A673 (cell line): ENCODE data around the gene KLHL26. TPM values are rescaled to one million over a fixed set of nuclear protein-coding genes. Genes with fewer than 3 reads are reported as not detected.
A peak's percentile ranks its signal among the peaks of the same experiment; 100 is the strongest.

Source experiments
- BruUV-seq: library from RNA; stranded (reverse); fragments of 400-500 nt; replicated peaks from 2 replicates; lab custom pipeline; 2021; lab: Mats Ljungman, UMichigan
- CTCF ChIA-PET: fragments of 300-600 bp; sonication (Branson Sonifier 250); formaldehyde crosslinking; loops from one replicate; lab custom pipeline; 2022; ENCODE audit warnings: antibody characterized with exemption; lab: Charles Lee
- POLR2A ChIA-PET: fragments of 300-600 bp; sonication (Branson Sonifier 250); formaldehyde crosslinking; loops from one replicate; lab custom pipeline; 2022; ENCODE audit warnings: antibody characterized with exemption; ENCODE audit not compliant: low non-redundant PET; lab: Charles Lee
- DNase-seq: peaks from one replicate; pipeline ENCODE4 v3.0.0-alpha.2; 2015; ENCODE audit warnings: low spot score
- H3K27ac ChIP-seq: fragments of 200-600 bp; sonication (generic); 2 replicates; pipeline ENCODE4 v1.5.1; 2016; ENCODE audit warnings: mixed run types, low read depth, mild to moderate bottlenecking, mixed read lengths, antibody characterized with exemption, low read length; ENCODE audit not compliant: poor library complexity, severe bottlenecking
- H3K27me3 ChIP-seq: fragments of 200-600 bp; sonication (generic); replicated peaks from 2 replicates; pipeline ENCODE4 v1.6.1; 2017; ENCODE audit warnings: mixed run types, low read depth, mild to moderate bottlenecking, mixed read lengths, antibody characterized with exemption, low read length; ENCODE audit not compliant: insufficient read depth, poor library complexity
- H3K36me3 ChIP-seq: fragments of 200-600 bp; sonication (generic); 2 replicates; pipeline ENCODE4 v1.6.1; 2016; ENCODE audit warnings: mixed run types, mild to moderate bottlenecking, mixed read lengths, antibody characterized with exemption, low read length; ENCODE audit not compliant: insufficient read depth, poor library complexity, severe bottlenecking
- H3K4me1 ChIP-seq: fragments of 200-600 bp; sonication (generic); 2 replicates; pipeline ENCODE4 v1.6.1; 2017; ENCODE audit warnings: mixed run types, mild to moderate bottlenecking, mixed read lengths, antibody characterized with exemption, low read length; ENCODE audit not compliant: insufficient read depth, poor library complexity, severe bottlenecking
- H3K4me3 ChIP-seq: fragments of 200-600 bp; sonication (generic); 2 replicates; pipeline ENCODE4 v1.5.1; 2016; ENCODE audit warnings: low read depth, mixed run types, mild to moderate bottlenecking, mixed read lengths, low read length; ENCODE audit not compliant: poor library complexity, severe bottlenecking
- H3K9me3 ChIP-seq: fragments of 200-600 bp; sonication (generic); 2 replicates; pipeline ENCODE4 v1.6.1; 2016; ENCODE audit warnings: mixed run types, low read depth, mild to moderate bottlenecking, mixed read lengths, antibody characterized with exemption, low read length; ENCODE audit not compliant: poor library complexity, severe bottlenecking
- CTCF ChIP-seq: fragments of 300-800, 200-600 bp; sonication (generic); conservative IDR thresholded peaks from 2 replicates; pipeline ENCODE4 v1.5.1; 2017; ENCODE audit warnings: low read depth, mild to moderate bottlenecking, antibody characterized with exemption, low read length, moderate library complexity, mixed read lengths
- EZH2 ChIP-seq: fragments of 200-600 bp; sonication (generic); IDR thresholded peaks from 2 replicates; pipeline ENCODE4 v1.6.1; 2017; ENCODE audit warnings: borderline replicate concordance, low read depth, mild to moderate bottlenecking, mixed read lengths, antibody characterized with exemption, low read length; ENCODE audit not compliant: poor library complexity, severe bottlenecking
- intact Hi-C: fragments of 100-400 bp; cut with micrococcal nuclease; formaldehyde crosslinking; loops from one replicate; pipeline ENCODE4 v1.10.0; 2022; ENCODE audit not compliant: unreplicated experiment
- total RNA-seq: library from RNA; stranded (reverse); gene quantifications from 2 replicates; pipeline ENCODE4 v1.2.3, GENCODE V29; 2021

KLHL26 gene
- total RNA-seq, 1 experiment from 2014 or later = 16.3 TPM

GRCh38 chr19:18700501-18701249 is 63.8 kb downstream of the KLHL26 start:
- peaks cover 22% of the 10 kb centered on the region for H3K4me1 ChIP-seq
- TF ChIP-seq CTCF (no peak), EZH2 (no peak)
- no TSS peak for BruUV-seq
- CTCF ChIA-PET = no interaction called here
- H3K27me3 ChIP-seq = no peaks in the 10 kb centered on the region
- peak overlapping the region; percentile 34 for H3K4me3 ChIP-seq
- no peaks in the 10 kb centered on the region for H3K36me3 ChIP-seq
- intact Hi-C loops = no loop called here
- POLR2A ChIA-PET = no interaction called here
- DNase-seq = peak; percentile 94
- no peak overlapping the region for H3K27ac ChIP-seq
- no peaks in the 10 kb centered on the region for H3K9me3 ChIP-seq

GRCh38 chr19:18701250-18701608 is 64.4 kb downstream of the KLHL26 start:
- H3K27ac ChIP-seq = no peak overlapping the region
- no peak for TF ChIP-seq EZH2
- no peak for TF ChIP-seq CTCF
- no peaks in the 10 kb centered on the region for H3K36me3 ChIP-seq
- no peaks in the 10 kb centered on the region for H3K9me3 ChIP-seq
- ChIA-PET POLR2A (no interaction called here), CTCF (no interaction called here)
- intact Hi-C loops = no loop called here
- peaks cover 22% of the 10 kb centered on the region for H3K4me1 ChIP-seq
- no TSS peak for BruUV-seq
- no peaks in the 10 kb centered on the region for H3K27me3 ChIP-seq
- peak overlapping the region; percentile 34 for H3K4me3 ChIP-seq
- no peak for DNase-seq

GRCh38 chr19:18704054-18704453 is 67.2 kb downstream of the KLHL26 start:
- Histone ChIP-seq H3K27me3 (no peaks in the 10 kb centered on the region), H3K4me1 (peaks cover 16% of the 10 kb centered on the region), H3K9me3 (no peaks in the 10 kb centered on the region), H3K27ac (no peak overlapping the region), H3K36me3 (no peaks in the 10 kb centered on the region), H3K4me3 (no peak overlapping the region)
- intact Hi-C loops = no loop called here
- CTCF ChIA-PET = no interaction called here
- no peak for DNase-seq
- no peak for TF ChIP-seq CTCF
- no peak for TF ChIP-seq EZH2
- POLR2A ChIA-PET = no interaction called here
- no TSS peak for BruUV-seq
